Activated T-helper 9 cell treated with anti-CD3 and anti-CD28 coated beads, Interleukin-2, amount 50 U/mL, for 16 hours (primary cell): ENCODE data around the gene TMEM59L.
A peak's percentile ranks its signal among the peaks of the same experiment; 100 is the strongest.
"Not testable (repeated sequence)": the region's sequence is repeated elsewhere in the genome, so short reads cannot be mapped to it uniquely, and the experiment has no call there.

Source experiments
- DNase-seq: peaks from one replicate; pipeline ENCODE4 v3.0.0-alpha.2; 2020; ENCODE audit warnings: low read depth

The TMEM59L gene

DNA sequence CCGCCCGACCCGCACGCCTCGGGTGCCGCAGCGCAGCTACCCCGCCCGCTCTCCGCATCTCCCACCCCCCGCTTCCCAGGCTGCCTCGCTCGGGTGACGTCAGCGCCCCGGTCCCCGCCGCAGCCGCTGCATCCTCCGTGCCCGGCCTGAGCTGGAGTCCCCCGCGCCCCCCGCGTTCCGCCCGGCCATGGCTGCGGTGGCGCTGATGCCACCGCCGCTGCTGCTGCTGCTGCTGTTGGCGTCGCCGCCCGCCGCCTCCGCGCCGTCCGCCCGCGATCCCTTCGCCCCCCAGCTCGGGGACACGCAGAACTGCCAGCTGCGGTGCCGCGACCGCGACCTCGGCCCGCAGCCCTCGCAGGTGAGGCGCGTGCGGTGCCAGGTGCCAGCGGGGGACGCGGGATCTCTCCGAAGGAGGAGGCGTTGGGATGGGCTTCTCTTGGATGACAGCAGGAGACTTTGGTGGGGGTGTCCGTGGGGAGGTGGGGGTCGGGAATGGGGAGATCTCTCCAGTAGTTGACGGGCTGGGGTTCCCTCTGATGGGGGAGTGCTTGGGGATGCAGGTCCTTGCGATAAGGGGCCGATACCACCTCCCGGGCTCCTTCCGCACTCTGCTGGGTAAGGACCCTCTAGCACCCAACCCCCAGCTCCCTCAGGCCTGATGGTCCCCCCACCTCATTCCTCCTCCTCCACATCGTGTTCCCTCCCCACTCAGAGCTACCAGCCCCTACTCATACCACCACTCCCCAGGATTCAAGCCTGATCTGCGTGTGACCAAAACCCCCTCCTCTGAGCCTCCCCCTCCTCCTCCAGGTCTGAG lies at the start of gene TMEM59L:
Gene TMEM59L (plus strand): TSS at position 99 of the 817 bp plus-strand sequence. CDS start 89 bp downstream, at position 188.
- DNase-seq = peak; percentile 41

- DNase-seq = no peak
These were observed 45.7 kb upstream of the TMEM59L start for GRCh38 chr19:18566953-18567352.

DNA sequence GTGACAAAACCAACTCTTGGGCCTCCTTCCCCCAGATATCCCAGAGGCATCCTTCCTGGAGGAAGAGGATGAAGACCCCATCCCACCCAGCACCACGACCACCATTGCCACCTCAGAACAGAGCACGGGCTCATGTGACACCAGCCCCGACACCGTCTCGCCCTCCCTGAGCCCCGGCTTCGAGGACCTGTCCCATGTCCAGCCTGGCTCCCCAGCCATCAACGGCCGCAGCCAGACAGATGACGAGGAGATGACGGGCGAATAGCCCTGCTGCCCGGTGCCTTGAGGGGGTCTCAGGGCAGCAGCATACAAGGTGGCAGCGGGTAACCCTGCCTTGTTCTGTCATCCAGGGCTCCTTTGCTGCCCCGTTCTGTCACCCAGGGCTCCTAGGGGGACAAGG lies 44.3 kb upstream of the TMEM59L start:
- DNase-seq = no peak

GRCh38 chr19:18571564-18572344 lies 40.9 kb upstream of the TMEM59L start, which contains the start of gene UBA52:
UBA52 (plus strand) TSS chr19:18571857; CDS start chr19:18573301, 1,444 bp downstream.
- peak; percentile 99 for DNase-seq

DNA sequence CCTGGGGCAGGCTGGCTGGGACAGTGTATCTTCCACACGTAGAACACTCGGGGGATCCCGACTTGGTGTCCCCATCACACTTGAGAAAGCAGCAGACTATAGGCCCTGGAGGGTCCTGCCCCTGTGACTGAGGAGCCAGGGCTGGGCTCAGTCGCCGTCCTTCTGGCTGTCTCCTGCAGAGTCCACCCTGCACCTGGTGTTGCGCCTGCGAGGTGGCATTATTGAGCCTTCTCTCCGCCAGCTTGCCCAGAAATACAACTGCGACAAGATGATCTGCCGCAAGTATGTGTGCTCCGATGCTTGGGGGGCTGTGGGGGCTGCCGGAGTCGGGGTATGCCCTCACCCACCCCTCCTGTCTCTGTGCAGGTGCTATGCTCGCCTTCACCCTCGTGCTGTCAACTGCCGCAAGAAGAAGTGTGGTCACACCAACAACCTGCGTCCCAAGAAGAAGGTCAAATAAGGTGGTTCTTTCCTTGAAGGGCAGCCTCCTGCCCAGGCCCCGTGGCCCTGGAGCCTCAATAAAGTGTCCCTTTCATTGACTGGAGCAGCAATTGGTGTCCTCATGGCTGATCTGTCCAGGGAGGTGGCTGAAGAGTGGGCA lies 37.9 kb upstream of the TMEM59L start:
- no peak for DNase-seq

GRCh38 chr19:18576383-18576782 lies 36.3 kb upstream of the TMEM59L start:
- DNase-seq = no peak

GRCh38 chr19:18577365-18577914 lies 35.2 kb upstream of the TMEM59L start:
- no peak for DNase-seq

- no peak for DNase-seq
These were observed 32.4 kb upstream of the TMEM59L start for GRCh38 chr19:18580311-18580710.

GRCh38 chr19:18586306-18586705 lies 26.4 kb upstream of the TMEM59L start:
- DNase-seq = no peak

DNA sequence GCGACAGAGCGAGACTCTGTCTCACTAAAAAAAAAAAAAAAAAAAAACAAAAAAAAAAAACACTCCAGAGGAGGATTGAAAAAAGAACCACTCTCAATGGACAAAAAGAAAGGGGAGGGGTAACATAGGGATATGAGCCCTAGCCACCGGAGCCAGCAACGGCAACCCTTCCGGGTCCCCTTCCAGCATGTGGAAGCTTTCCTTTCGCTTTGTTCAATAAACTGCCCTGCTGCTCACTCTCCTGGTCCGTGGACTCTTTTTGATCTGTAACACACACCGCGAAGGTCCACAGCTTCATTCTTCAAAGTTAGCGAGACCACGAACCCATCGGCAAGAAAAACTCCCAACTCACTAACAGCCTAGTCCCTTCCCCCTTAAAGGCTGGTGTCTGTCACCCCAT lies 25.1 kb upstream of the TMEM59L start:
- DNase-seq = no peak

GRCh38 chr19:18587962-18588610 lies 24.6 kb upstream of the TMEM59L start:
- DNase-seq = no peak

DNA sequence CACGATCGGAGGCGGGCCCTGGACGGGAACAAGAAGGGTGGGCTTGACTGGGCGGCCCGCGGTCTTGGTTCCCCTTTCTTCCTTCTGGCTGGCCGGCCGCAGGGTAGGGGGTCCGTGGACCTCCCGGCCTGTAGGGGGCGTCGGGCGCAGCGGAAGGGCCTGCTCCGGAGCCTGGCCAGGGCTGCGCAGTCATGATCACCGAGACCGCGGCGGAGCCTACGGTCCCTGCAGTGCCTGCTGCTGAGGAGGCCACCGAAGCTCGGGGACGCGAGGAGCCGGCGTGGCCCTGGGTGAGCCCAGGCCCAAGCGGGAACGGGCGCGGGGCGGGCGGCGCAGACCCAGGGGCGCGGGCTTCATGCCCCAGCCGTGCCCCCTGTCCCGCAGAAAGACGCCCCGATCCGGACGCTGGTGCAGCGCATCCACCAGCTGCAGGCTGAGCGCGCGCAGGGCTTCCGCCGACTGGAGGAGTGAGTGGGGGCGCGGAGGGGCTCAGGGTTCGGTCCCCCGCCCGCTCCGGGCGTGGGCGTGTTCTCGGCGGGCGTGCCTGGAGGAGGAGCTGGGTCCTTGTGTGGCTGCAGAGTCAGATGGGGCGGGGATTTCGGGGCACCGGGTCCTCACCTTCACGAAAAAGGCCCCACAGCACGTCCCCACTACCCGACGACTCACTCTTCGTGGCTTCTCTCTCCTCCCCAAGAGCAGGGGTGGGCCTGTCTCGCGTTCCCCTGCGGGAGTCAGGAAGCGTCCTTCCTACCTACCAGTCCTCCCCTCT lies 23.9 kb upstream of the TMEM59L start, which contains the start of gene REX1BD:
Gene REX1BD (plus strand): TSS at position 188 of the 769 bp plus-strand sequence. CDS start 4 bp downstream, at position 192.
- peak; percentile 76 for DNase-seq

GRCh38 chr19:18589380-18590272 lies 23.0 kb upstream of the TMEM59L start:
- DNase-seq = peak; percentile 65

GRCh38 chr19:18590273-18591272 lies 22.1 kb upstream of the TMEM59L start:
- no peak for DNase-seq

DNA sequence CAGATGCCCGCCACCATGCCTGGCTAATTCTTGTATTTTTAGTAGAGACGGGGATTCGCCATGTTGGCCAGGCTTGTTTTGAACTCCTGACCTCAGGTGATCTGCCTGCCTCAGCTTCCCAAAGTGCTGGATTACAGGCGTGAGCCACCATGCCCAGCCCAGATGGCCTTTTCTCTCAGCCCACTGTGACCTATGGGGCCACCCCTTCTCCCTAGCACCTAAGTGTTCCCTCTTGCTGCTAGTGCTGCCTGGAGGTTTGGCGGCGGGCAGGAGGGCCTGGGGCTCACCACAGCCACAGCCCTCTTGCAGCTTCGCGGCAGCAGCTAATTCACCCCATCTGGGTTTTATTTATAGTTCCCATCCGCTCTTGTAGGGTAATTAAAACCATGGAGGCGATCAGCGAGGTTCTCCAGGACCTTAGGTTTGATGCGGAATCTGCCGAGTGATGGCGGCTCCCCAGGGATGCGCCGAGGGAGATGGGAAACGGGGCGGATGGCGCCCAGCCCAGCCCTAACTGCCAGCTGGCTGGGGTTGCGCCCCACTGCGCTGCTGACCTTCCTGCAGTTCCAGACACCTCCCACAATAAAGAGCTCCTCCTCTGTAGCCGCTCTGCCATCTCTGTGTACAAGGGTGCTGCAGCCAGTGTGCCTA lies 20.8 kb upstream of the TMEM59L start:
- DNase-seq = no peak

DNA sequence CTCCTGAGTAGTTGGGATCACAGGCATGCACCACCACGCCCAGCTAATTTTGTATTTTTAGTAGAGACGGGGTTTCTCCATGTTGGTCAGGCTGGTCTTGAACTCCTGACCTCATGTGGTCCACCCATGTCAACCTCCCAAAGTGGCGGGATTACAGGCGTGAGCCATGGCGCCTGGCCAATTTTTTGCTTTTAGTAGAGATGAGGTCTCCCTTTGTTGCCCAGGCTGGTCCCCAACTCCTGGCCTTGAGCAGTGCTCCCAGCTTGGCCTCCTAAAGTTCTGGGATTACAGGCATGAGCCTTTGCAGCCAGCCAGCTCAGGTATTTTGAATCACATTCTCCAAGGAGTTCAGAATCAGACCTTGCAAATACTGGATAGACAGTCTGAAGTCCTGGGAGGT lies 19.9 kb upstream of the TMEM59L start:
- not testable (repeated sequence) for DNase-seq

DNA sequence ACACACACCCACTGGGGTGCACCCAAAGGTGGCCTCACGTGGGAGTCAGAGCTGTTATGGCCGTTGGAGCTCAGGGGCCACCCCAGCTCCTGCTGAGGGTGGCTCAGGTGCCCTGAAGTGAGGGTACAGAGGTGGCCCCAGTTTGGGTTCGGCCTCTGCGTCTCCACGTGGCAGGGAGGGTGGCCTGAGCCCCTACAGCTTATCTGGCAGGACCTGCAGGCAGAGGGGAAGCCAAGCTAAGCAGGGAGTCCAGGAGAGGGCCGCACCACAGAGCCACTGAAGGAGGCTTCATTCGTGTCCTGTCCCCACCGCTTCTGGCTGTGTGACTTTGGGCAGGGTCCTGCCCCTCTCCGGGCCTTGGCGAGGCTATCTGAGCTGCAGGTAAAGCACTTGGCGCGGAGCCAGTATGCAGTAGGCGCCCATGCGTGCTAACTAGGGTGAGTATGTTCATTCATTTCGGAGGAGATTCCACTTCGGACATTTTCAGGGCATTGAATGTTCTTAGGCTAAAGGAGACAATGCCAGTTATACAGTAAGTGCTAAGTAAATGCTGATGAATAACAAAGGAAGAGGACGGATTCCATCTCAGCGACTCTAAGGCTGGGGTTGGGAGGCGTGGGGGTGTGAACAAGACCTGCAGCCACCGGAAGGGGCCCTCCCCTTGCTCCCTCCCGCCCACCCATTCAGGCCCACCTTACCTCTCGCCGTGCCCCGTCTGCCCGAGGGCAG lies 19.1 kb upstream of the TMEM59L start:
- no peak for DNase-seq
